H9 (cell line): ENCODE results near the gene GNB1L. TPM values are rescaled to one million over a fixed set of nuclear protein-coding genes. Genes with fewer than 3 reads are reported as not detected.

Source experiments
- DNase-seq: peaks from one replicate; pipeline ENCODE4 v3.0.0-alpha.2; 2017
- H2AFZ ChIP-seq: one replicate; pipeline ENCODE4 v1.6.1; 2013; ENCODE audit warnings: mild to moderate bottlenecking, low read length, control low read depth, moderate library complexity
- H2AK5ac ChIP-seq: 2 replicates; pipeline ENCODE4 v1.6.1; 2013; ENCODE audit warnings: low read length, control low read depth, mixed read lengths; ENCODE audit not compliant: insufficient read length
- H2BK120ac ChIP-seq: one replicate; pipeline ENCODE4 v1.6.1; 2013; ENCODE audit warnings: low read depth, mild to moderate bottlenecking, low read length, control low read depth, inconsistent platforms; ENCODE audit not compliant: poor library complexity, severe bottlenecking
- H2BK12ac ChIP-seq: 2 replicates; pipeline ENCODE4 v1.6.1; 2013; ENCODE audit warnings: low read length, control low read depth, mixed read lengths, low read depth; ENCODE audit not compliant: insufficient read length
- H2BK15ac ChIP-seq: 2 replicates; pipeline ENCODE4 v1.6.1; 2013; ENCODE audit warnings: low read depth, low read length, control low read depth
- H2BK20ac ChIP-seq: one replicate; pipeline ENCODE4 v1.6.1; 2013; ENCODE audit warnings: low read depth, mild to moderate bottlenecking, low read length, control low read depth, inconsistent platforms; ENCODE audit not compliant: poor library complexity, severe bottlenecking
- H2BK5ac ChIP-seq: 2 replicates; pipeline ENCODE4 v1.6.1; 2013; ENCODE audit warnings: low read length, control low read depth, mixed read lengths; ENCODE audit not compliant: insufficient read length
- H3K14ac ChIP-seq: 2 replicates; pipeline ENCODE4 v1.6.1; 2013; ENCODE audit warnings: low read length, control low read depth; ENCODE audit not compliant: insufficient read depth
- H3K18ac ChIP-seq: 2 replicates; pipeline ENCODE4 v1.6.1; 2013; ENCODE audit warnings: low read depth, mild to moderate bottlenecking, mixed read lengths, low read length, control low read depth; ENCODE audit not compliant: insufficient read length
- H3K23ac ChIP-seq: 2 replicates; pipeline ENCODE4 v1.6.1; 2013; ENCODE audit warnings: low read length, control low read depth, mixed read lengths, low read depth; ENCODE audit not compliant: insufficient read length
- H3K23me2 ChIP-seq: 2 replicates; pipeline ENCODE4 v1.6.1; 2013; ENCODE audit warnings: low read depth, mild to moderate bottlenecking, mixed read lengths, low read length, control low read depth; ENCODE audit not compliant: insufficient read length, poor library complexity, severe bottlenecking
- H3K27ac ChIP-seq: 2 replicates; pipeline ENCODE4 v1.5.1; 2013; ENCODE audit warnings: low read length, control low read depth, mixed read lengths, low read depth; ENCODE audit not compliant: insufficient read length
- H3K27me3 ChIP-seq: 2 replicates; pipeline ENCODE4 v1.6.1; 2013; ENCODE audit warnings: low read length, control low read depth, inconsistent platforms; ENCODE audit not compliant: insufficient read depth
- H3K4ac ChIP-seq: 2 replicates; pipeline ENCODE4 v1.6.1; 2013; ENCODE audit warnings: low read depth, mild to moderate bottlenecking, control low read depth, inconsistent platforms, low read length, moderate library complexity
- H3K4me1 ChIP-seq: 2 replicates; pipeline ENCODE4 v1.6.1; 2013; ENCODE audit warnings: low read length, control low read depth, inconsistent platforms; ENCODE audit not compliant: insufficient read depth
- H3K4me2 ChIP-seq: 2 replicates; pipeline ENCODE4 v1.6.1; 2013; ENCODE audit warnings: low read length, control low read depth, mixed read lengths; ENCODE audit not compliant: insufficient read length, insufficient read depth
- H3K56ac ChIP-seq: 2 replicates; pipeline ENCODE4 v1.6.1; 2013; ENCODE audit warnings: low read depth, mild to moderate bottlenecking, mixed read lengths, low read length, control low read depth; ENCODE audit not compliant: insufficient read length
- H3K79me1 ChIP-seq: 2 replicates; pipeline ENCODE4 v1.6.1; 2013; ENCODE audit warnings: low read depth, mild to moderate bottlenecking, moderate library complexity, low read length, control low read depth, inconsistent platforms; ENCODE audit not compliant: insufficient read depth, poor library complexity, severe bottlenecking
- H3K79me2 ChIP-seq: 2 replicates; pipeline ENCODE4 v1.6.1; 2013; ENCODE audit warnings: low read length, control low read depth, inconsistent platforms; ENCODE audit not compliant: insufficient read depth
- H3K9ac ChIP-seq: 2 replicates; pipeline ENCODE4 v1.6.1; 2013; ENCODE audit warnings: low read length, control low read depth, mixed read lengths; ENCODE audit not compliant: insufficient read length; ENCODE audit errors: extremely low read depth
- H3K9me3 ChIP-seq: one replicate; pipeline ENCODE4 v1.6.1; 2013; ENCODE audit warnings: low read depth, low read length, inconsistent platforms; ENCODE audit not compliant: control insufficient read depth
- H3T11ph ChIP-seq: one replicate; pipeline ENCODE4 v1.6.1; 2013; ENCODE audit warnings: mild to moderate bottlenecking, low read length, control low read depth, inconsistent platforms
- H4K20me1 ChIP-seq: one replicate; pipeline ENCODE4 v1.6.1; 2013; ENCODE audit not compliant: control insufficient read depth, insufficient read length, insufficient read depth
- H4K5ac ChIP-seq: 2 replicates; pipeline ENCODE4 v1.6.1; 2013; ENCODE audit warnings: low read depth, mild to moderate bottlenecking, mixed read lengths, low read length, control low read depth; ENCODE audit not compliant: insufficient read length
- H4K8ac ChIP-seq: replicated peaks from 2 replicates; pipeline ENCODE4 v1.6.1; 2013; ENCODE audit warnings: low read length, control low read depth, mixed read lengths, low read depth; ENCODE audit not compliant: insufficient read length
- H4K91ac ChIP-seq: 2 replicates; pipeline ENCODE4 v1.6.1; 2013; ENCODE audit warnings: low read depth, mild to moderate bottlenecking, moderate library complexity, mixed read lengths, low read length, control low read depth; ENCODE audit not compliant: insufficient read length
- H3K27ac Mint-ChIP-seq, 3 experiments: 2 replicates in 2 of 3; 3 replicates in 1 of 3; pipeline ENCODE4 v1.8.0; 2020 to 2021; ENCODE audit warnings: mixed read lengths in 3 of 3, mild to moderate bottlenecking in 1 of 3, moderate library complexity in 1 of 3
- H3K27me3 Mint-ChIP-seq: 2 replicates; pipeline ENCODE4 v1.8.0; 2021; ENCODE audit warnings: low read depth, mild to moderate bottlenecking, moderate library complexity, mixed read lengths
- H3K36me3 Mint-ChIP-seq, 3 experiments: 2 replicates in 2 of 3; 3 replicates in 1 of 3; pipeline ENCODE4 v1.8.0; 2020 to 2021; ENCODE audit warnings: low read depth in 3 of 3, mixed read lengths in 3 of 3; ENCODE audit not compliant: insufficient read depth in 1 of 3
- H3K4me1 Mint-ChIP-seq, 2 experiments: 2 replicates each; pipeline ENCODE4 v1.8.0; 2020; ENCODE audit warnings: mixed read lengths in 2 of 2
- H3K4me3 Mint-ChIP-seq, 2 experiments: 2 replicates in 1 of 2; 3 replicates in 1 of 2; pipeline ENCODE4 v1.8.0; 2020 to 2021; ENCODE audit warnings: mild to moderate bottlenecking in 2 of 2, mixed read lengths in 2 of 2, moderate library complexity in 1 of 2
- H3K9me3 Mint-ChIP-seq, 2 experiments: 2 replicates in 1 of 2; 3 replicates in 1 of 2; pipeline ENCODE4 v1.8.0; 2020; ENCODE audit warnings: mild to moderate bottlenecking in 2 of 2, mixed read lengths in 2 of 2, moderate library complexity in 1 of 2
- WGBS: extraction: QIAGEN DNeasy Blood & Tissue Kit; methylation state at CpG from one replicate; pipeline ENCODE4 v1.1.7; 2013; ENCODE audit warnings: missing lambda C conversion rate, low lambda C conversion rate, mixed read lengths; ENCODE audit not compliant: insufficient read length; ENCODE audit errors: extremely low coverage; 5-methylcytosine and 5-hydroxymethylcytosine counted together
- total RNA-seq: library from RNA; stranded (reverse); gene quantifications from 2 replicates; pipeline ENCODE4 v1.2.1, GENCODE V29; 2021
- TF ChIP-seq, protein P1 (sequence below): fragments of 200-600 bp; sonication (generic); conservative IDR thresholded peaks from 3 replicates; pipeline ENCODE4 v1.8.0; 2021; ENCODE audit warnings: antibody characterized with exemption, mild to moderate bottlenecking

Gene GNB1L
- total RNA-seq, 1 experiment from 2014 or later = 22.4 TPM

GRCh38 chr22:19871023-19871844 lies 16.6 kb upstream of the GNB1L start:
- Histone ChIP-seq H2AK5ac (no peak overlapping the region), H3K18ac (no peak overlapping the region), H4K91ac (no peak overlapping the region), H3T11ph (no peak overlapping the region), H3K23me2 (no peaks in the 10 kb centered on the region), H2BK5ac (no peak overlapping the region), H3K4ac (no peak overlapping the region), H2BK120ac (no peak overlapping the region), H3K56ac (no peak overlapping the region), H2BK15ac (no peak overlapping the region), H3K9me3 (no peaks in the 10 kb centered on the region), H4K8ac (no peak overlapping the region), H3K4me1 (no peaks in the 10 kb centered on the region; the same call in 1 of the 2 replicates), H4K20me1 (no peaks in the 10 kb centered on the region), H3K14ac (peak overlapping the region; percentile 35; the same call in 1 of the 2 replicates), H2AFZ (no peak overlapping the region), H3K79me1 (no peaks in the 10 kb centered on the region), H3K23ac (no peak overlapping the region), H4K5ac (no peak overlapping the region), H2BK12ac (no peak overlapping the region), H2BK20ac (no peak overlapping the region), H3K27me3 (no peaks in the 10 kb centered on the region), H3K27ac (no peak overlapping the region), H3K9ac (no peak overlapping the region), H3K79me2 (no peaks in the 10 kb centered on the region), H3K4me2 (no peak overlapping the region)
- Mint-ChIP-seq H3K27ac (0 out of 7 replicates have a peak overlapping the region, but pooled peaks of 1 of the 3 experiments have one; percentile 77), H3K4me3 (no peak overlapping the region), H3K9me3 (no peaks in the 10 kb centered on the region), H3K4me1 (peaks cover 17 to 22% of the 10 kb centered on the region in 2 experiments), H3K36me3 (no peaks in the 10 kb centered on the region), H3K27me3 (no peaks in the 10 kb centered on the region)
- TF ChIP-seq, protein P1, sequence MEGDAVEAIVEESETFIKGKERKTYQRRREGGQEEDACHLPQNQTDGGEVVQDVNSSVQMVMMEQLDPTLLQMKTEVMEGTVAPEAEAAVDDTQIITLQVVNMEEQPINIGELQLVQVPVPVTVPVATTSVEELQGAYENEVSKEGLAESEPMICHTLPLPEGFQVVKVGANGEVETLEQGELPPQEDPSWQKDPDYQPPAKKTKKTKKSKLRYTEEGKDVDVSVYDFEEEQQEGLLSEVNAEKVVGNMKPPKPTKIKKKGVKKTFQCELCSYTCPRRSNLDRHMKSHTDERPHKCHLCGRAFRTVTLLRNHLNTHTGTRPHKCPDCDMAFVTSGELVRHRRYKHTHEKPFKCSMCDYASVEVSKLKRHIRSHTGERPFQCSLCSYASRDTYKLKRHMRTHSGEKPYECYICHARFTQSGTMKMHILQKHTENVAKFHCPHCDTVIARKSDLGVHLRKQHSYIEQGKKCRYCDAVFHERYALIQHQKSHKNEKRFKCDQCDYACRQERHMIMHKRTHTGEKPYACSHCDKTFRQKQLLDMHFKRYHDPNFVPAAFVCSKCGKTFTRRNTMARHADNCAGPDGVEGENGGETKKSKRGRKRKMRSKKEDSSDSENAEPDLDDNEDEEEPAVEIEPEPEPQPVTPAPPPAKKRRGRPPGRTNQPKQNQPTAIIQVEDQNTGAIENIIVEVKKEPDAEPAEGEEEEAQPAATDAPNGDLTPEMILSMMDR = no peak
- DNase-seq = no peak
- whole genome bisulfite sequencing = no CpG with 5 or more reads among the region's 19 CpGs
